HG03060 (cell line): ENCODE results near the gene FTO.
A peak's percentile ranks its signal among the peaks of the same experiment; 100 is the strongest.
"Not testable (repeated sequence)": the region's sequence is repeated elsewhere in the genome, so short reads cannot be mapped to it uniquely, and the experiment has no call there.

Experiments
- ATAC-seq: cut with Tn5 transposase; IDR thresholded peaks from one replicate; pipeline ENCODE4 v1.9.1; 2021; ENCODE audit warnings: low read depth, moderate number of reproducible peaks; ENCODE audit not compliant: unreplicated experiment

The FTO gene

DNA sequence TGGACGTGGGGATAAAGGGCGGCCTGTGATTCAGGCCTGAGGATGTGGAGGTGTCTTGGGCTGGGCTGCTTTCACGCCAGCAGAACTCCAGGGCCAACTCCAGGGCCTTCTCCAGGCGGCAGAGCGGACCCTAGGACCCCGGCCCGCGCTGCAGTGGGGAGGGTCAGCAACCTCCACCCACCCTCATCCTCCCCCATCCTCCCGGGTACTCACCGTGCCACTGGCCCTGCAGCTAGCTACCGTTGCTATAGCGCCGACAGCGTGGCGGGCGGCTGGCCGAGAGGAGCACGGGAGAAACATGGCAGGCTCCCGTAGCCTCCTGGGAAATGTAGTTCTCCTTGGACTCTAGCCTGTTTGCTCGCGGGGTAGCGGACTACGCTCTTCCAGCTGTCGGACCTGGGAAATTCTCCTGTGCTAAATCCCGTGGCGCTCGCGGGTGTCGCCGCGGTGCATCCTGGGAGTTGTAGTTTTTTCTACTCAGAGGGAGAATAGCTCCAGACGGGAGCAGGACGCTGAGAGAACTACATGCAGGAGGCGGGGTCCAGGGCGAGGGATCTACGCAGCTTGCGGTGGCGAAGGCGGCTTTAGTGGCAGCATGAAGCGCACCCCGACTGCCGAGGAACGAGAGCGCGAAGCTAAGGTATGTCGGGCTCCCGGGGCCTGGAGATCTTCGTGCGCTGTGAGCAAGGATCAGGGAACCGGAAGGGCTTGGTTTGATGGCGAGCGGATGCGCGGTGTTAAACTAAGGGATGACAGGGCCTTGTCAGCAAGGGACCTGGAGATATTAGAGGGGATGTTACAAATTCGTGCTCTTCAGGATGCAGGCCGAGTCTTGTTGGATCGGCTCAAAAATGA is at the start of gene FTO, which contains the start of gene RPGRIP1L:
Gene FTO, plus strand, starts transcription at position 567 of the 855 bp plus-strand sequence.
Gene RPGRIP1L, minus strand, starts transcription at position 270 of the 855 bp plus-strand sequence. CDS start 3,136 bp downstream, outside the sequence.
- ATAC-seq, result peak; percentile 98

DNA sequence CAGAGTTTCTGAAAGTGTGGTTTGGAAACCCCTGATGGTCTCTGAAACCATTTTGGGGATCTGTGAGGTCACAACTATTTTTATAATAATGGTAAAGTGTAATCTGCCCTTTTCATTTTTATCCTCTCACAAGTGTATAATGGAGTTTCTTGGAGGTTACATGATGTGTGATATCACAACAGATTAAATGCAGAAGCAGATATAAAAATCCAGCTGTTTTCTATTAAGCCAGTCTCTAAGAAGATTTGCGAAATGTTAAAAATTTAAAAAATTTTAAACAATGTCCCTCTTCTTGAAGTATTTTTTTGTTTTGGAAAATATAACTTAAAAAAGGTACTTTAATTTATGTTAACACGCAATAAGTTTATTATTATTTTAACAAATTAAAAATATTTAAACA is 49.0 kb upstream of the FTO start:
- no peak for ATAC-seq

DNA sequence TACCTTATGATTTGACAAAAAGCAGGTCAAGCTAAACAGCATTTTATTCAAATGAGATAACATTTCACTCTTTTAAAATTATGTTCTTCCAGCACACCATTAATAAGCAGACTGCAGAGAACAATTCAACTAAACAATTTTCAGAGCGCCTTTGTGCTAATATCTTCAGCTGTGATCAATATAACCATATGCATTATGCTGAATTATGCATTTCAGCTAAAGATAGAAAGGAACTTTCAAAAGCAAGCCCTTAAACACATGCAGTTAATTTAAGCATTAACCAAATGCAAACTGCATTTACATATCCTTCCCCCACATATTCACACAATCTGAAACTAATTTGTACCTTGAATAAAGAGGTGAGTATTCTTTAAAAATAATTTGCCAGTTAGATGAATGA is 41.9 kb upstream of the FTO start:
- no peak for ATAC-seq

DNA sequence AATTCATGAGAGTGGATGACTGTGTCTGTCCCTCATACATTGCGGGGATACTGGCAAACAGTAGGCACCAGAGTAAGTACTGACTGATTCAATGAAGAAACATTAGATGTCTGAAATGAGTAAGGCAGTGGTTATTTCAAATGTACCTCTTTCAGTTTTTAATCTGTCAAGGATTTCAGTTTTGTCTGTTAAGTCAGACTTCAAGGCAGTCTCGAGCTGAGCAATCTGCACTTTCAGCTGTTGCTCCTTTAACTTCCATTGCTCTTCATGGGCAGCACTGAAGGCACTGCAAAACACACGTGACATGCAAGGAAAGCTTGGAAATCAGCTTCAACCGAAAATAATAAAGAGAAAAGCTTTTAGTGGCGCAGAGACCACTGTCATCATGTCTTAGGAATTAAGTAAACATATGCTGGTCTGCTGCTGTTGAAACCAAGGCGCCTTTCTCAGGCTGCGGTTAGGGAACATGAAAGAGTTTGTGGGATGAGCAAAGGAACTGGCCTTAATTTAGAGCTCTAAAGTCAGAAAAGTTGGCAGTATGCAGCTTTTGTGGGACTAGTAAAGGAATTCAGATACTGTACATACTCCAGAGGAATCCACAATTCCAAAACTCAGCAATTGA is 39.1 kb upstream of the FTO start:
- ATAC-seq, result no peak

DNA sequence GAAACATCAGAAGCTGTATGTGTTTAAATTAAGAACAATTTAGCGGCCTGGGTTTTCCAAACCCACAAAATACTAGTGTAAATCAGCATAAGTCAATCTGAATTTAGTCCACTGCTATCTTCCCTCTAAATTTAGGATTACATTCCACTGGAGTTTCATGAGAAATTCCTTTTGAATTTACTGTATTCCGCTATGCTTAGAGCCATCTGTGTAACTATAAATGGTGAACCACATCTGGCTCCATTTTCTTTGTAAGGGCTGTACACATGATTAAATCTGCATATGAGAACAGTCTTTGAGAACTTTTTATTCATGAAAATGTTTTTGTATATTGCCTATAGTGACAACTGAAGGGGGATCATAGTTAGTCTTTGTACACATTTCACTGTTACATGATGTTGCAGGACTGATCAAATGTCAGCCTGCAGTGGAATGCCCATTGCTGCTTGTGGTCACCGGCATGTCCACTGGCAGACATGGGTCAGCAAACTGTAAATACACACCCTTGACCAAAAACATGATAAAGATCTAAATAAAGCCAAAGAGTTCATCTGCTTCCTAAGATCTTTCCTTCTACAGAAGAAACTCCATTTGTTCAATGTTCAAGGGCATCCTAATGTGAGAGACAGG is 37.1 kb upstream of the FTO start:
- ATAC-seq, result no peak

DNA sequence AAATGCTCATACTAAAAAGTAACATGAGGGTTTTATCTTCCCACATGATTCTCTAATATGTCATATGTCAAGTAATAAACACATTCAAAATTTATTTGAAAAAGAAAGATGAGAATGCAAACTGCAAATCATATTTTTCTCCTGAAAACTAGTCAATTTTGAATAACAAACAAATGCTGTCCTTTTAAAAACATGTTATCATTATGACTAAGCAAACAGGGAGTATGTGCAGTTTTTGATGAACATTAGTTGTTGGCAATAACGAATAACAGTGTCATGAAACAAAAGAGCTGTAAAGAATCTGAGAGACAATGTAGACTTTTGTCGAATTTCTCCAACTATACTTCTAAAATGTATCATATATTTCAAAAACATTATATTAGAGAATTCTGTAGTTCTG is 35.1 kb upstream of the FTO start:
- ATAC-seq, result no peak

DNA sequence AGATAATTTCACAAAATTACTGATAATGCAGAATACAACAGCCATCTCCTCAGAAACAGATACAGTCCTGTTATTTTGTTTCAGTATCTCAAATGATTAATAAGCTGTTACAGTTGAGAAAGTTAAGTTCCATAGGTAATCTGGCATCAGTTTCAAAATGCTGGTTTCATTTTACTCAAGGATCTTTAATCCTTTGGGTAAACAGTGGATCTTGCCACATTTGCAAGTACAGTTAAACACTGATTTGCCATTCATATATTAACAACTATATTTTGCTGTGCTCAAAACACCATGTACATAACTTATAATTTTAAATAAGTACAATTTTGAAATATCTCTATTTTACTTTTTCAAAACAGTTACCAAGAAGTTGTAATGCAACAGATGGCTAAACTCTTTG is 31.5 kb upstream of the FTO start:
- ATAC-seq, result no peak

DNA sequence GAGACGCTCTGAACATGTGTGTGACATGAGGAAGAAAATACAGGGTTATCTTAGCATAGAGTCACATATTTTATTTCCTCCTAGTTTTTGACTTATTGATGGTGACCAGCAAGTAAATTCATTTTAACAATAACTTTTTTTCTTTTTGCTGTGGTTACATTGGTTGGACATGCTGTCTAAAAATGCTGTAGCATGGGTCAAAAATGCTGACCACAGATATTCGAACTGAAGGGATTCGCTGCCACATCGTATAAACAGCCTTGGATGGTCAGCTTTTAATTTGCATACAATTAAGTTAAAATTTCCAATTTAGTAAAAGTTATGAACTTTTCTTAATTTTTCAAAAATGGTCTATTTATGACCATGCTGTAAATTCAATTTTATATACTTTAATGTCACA is 30.8 kb upstream of the FTO start:
- no peak for ATAC-seq

DNA sequence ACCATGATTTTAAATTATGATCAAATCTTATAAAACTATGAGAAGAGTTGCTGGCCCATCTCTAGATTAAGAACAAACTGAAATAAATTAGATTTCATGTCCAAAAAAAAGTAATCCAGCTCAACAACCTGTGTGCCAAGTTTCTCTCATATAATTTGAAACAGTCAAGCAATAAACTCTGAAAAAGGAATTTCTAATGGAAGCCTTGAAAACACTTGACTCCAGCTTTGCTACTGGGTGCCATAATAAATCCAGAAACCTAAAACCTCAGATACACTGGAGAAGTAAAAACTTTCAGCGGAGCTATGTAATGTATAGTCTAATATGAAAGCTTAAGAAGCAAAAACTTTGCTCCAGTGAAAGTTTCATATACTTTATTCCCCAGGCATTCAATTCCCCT is 25.8 kb upstream of the FTO start:
- no peak for ATAC-seq

DNA sequence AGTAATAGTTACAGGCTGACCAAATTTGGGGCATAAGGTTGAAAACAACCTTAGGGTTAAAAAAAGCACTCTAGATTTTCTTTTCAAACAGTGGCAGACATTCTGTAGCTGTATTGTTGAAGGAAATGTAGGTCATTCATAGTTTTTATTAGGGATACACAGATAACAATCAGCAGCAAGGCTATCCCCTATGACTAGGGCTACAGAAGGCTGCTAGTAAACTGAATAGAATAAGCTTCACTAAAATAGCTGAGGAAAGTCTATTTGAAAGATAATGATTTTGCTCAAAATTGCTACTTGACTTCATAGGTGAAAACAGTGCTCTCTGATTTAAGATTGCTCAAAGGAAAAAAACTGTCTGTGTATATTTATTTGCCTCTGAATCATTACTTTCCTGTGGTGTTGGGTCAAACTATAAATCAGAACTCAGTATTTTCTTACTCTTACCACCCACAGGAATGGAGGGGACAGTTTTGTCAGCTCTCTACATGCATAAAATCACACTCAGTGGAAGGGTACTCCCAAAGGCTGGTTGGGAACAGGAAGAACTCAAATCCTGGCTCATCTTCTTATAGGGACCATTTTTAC is 25.1 kb upstream of the FTO start:
- ATAC-seq, result no peak

DNA sequence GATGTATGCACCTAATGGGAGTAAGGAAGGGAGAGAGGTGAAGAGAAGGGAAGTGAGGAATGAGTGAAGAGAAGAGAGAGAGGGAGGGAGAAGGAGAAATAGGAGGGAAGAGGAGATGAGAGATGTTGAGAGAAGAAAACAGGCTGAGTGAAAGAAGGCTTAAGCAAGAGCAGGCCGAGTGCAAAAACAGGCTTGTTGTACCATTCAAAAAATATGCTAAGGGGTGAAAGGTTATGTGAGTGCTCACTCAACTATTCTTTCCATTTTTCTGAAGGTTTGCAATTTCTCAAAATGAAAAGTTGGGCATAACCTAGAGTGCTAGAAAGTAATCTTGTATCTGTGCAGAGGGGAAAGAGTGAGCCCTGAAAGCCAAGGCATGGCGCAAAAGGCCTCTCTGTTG is 23.2 kb upstream of the FTO start:
- no peak for ATAC-seq

DNA sequence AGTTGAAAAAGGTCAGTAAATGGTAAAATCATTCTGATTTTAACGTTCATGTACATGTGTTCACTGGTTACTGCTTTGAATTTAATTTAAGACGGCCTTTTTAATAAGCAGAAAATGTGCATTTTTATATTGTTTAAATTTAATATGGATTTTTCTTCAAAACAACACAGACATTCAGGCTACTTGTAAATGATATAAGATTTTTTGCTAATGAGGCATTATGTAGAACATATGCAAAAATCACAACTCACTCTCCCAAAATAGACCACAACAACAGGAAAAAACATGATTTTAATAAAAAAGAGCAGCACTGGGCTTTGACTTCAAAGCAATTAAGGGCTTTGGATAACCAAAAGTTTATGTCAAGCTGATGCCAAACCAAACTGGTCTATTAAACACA is 22.6 kb upstream of the FTO start:
- ATAC-seq, result no peak

DNA sequence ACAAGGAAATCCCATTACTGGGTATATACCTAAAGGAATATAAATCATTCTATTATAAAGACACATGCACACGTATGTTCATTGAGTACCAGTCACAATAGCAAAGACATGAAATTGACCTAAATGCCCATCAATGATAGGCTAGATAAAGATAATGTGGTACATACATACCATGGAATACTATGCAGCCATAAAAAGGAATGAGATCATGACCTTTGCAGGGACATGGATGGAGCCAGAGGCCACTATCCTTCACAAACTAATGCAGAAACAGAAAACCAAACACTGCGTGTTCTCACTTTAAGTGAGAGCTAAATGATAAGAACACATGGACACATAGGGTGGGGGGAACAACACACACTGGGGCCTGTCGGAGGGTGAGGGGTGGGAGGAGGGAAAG is 18.6 kb upstream of the FTO start:
- ATAC-seq, result not testable (repeated sequence)

DNA sequence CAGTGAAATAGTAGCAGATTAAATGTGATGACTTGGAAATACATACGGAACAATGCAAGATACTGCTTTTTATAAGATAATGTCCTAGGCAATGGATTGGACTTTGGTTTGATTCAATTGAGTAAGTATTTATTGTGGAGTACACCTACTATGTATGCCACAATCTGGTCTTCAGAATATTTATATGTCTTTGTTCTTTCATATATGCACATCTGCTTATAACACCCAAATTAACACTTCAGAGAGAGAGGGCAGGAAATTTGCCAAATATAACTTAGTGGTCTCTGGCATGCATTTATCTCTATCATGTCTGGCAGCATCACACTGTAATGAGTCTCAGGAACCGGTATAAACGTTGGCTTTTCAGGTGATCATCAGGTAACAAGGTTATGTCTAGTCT is 17.2 kb upstream of the FTO start:
- no peak for ATAC-seq

DNA sequence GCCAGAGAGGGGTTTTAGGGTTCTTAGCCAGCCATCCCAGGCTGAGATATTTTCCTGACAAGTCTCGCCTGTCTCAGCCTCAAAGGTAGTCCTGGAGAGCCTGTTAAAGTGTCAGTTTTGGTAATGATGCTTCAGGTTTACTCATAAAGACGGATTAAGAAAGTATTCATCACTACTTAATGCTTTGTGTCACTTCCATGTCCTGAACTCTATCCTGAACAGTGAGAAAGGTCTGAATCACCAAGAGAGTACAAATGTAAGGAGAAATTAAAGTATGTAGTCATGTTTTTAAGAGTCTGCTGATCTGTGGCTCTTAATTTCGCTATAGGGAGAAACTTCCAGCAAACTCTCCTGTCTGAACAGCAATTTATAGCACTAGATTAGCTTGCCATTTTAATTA is 14.3 kb upstream of the FTO start:
- no peak for ATAC-seq

DNA sequence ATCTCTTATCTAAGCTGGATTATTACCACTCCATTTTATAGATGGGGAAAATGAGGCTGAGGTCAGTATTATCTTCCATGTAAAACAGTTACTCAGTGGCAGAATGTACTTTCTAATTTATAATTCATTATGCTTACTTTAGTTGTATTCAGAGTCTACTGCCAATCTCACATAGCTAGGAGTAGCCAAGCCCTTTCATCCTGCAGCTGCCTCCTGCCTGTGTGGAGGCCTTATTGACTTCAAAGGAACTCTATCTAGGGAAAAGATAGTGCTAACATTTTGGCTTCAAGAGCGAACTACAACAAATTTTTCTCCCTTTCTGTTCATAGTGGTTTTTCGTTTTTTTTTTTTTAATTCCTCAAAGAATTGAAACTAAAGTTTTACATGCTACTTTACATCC is 13.2 kb upstream of the FTO start:
- no peak for ATAC-seq

DNA sequence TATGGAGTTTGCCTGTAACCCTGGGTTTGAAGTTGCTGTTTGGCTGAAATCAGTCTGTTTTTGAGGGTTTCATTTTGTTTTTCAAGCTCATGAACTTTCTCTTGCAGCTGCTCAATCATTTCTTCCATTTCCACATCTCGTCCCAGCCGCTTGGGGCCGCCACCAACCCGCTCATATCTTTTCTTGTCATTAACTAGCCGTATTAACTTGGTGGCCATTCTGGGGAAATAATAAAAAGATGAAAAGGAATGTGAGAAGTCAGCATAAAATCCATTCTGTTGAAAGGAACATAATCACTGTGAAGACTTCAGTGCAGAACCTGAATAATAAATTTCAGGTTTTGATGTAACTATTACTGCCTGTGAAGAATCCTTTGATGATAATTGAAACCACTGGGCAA is 11.8 kb upstream of the FTO start:
- ATAC-seq, result no peak

DNA sequence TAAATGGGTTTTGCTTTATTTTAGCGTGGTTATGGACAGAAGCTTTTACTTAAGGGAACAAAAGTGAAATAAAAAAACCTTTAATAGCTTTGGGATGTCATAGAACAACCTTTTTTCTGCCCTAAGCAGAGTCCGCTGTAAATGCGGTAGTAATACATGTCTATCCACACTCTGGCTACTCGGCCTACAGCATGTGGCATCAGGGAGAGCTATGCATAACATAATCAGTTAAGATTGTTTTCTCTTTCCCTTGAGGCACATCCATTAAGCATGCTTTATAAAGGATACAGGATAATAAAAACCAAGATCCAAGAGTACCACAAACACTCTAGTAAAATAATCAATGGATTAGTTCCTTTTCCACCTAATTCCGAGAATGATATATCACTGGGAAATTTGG is 10.6 kb upstream of the FTO start:
- no peak for ATAC-seq

DNA sequence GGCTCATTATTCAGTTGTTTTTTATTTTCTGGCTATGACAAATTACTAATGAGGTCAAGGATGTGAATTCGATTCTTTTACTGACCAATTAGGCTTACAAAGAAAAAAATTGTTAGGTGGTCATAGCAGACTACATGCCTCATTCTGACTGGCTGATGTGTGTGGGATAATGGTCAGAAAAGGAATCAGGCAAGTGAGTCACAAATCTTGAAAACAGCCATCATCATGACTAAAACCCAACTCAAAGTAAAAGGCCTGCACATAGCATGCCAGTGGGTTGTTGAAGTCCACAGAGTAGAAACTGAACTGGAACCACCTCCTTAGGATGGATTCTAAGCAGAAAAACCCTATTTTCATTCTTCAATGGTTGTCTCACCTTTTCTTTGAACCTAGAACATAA is 8.9 kb upstream of the FTO start:
- ATAC-seq, result no peak

DNA sequence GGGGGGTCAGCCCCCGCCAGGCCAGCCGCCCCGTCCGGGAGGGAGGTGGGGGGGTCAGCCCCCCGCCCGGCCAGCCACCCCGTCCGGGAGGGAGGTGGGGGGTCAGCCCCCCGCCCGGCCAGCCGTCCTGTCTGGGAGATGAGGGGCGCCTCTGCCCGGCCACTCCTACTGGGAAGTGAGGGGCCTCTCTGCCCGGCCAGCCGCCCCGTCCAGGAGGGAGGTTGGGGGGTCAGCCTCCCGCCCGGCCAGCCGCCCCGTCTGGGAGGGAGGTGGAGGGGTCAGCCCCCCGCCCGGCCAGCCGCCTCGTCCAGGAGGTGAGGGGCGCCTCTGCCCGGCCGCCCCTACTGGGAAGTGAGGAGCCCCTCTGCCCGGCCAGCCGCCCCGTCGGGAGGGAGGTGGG is 5.7 kb upstream of the FTO start:
- not testable (repeated sequence) for ATAC-seq

DNA sequence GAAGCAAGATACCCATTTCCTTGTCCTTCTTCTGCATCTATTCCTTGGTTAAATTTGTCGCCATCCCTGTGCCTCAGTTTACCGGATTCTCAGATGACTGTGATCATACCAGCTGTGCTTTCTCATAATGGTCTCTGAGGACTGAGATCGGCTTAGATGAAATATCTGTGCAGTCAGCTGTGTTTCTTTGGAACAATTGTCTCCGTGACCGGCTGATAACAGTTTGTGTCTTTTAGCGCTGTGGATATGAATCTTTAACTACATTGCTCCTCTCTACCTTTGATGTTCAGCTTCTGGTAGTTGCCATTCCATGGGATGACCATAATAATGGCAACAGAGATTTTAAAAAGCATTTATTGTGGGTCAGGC is 473 bp downstream of the FTO start:
- ATAC-seq, result no peak
